RPMI8226 (cell line): ENCODE results near the gene MACROD2.

Source experiments
- DNase-seq: peaks from one replicate; pipeline ENCODE4 v3.0.0-alpha.2; 2015

MACROD2 gene

GRCh38 chr20:14723614-14724013, 728.3 kb downstream of the MACROD2 start:
- DNase-seq, result no peak

GRCh38 chr20:14724036-14724435, 728.7 kb downstream of the MACROD2 start:
- DNase-seq, result no peak

GRCh38 chr20:14724468-14724867, 729.2 kb downstream of the MACROD2 start:
- DNase-seq, result no peak

DNA sequence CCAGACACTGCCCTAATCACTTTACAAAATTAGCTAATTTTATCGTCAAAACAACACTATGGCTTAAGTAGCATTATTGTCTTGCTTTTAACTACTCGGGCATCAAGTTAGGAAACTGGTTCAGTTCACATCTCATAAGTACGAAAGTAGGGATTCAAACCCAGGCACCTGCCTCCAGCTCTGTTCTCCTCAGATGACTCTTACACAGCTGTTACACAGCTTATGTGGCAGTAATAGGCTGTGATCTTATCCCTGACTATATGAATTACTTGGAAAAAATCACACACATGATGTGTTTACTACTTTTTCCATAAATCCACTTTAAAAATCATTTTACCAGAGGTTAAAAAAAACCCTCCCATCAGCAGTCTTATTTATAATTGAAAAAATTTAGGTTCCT, 731.3 kb downstream of the MACROD2 start:
- DNase-seq, result no peak

GRCh38 chr20:14727485-14728150, 732.3 kb downstream of the MACROD2 start:
- no peak for DNase-seq

GRCh38 chr20:14729390-14729789, 734.1 kb downstream of the MACROD2 start:
- DNase-seq, result no peak

DNA sequence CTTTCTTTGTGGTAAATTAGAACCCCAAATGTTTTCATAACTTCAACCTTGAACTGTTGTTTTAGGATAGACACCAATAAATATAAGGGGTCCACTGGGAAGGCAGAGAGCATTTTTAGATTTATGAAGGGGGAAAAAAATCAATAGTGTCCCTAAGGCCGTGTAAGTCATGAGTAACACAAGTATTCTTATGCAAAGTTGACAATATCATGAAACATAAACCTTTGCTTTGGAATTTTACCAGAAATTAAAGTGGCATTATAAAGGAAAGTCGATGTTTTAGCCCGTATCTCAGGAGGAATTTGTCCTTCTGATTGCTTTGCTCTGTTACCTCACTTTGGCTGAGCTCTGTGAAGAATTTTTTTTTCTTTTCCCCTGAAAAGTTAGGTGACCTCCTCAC, 737.0 kb downstream of the MACROD2 start:
- no peak for DNase-seq

- no peak for DNase-seq
These were observed 737.7 kb downstream of the MACROD2 start for GRCh38 chr20:14732996-14733395.

- DNase-seq, result no peak
These were observed 745.1 kb downstream of the MACROD2 start for GRCh38 chr20:14740380-14740779.

DNA sequence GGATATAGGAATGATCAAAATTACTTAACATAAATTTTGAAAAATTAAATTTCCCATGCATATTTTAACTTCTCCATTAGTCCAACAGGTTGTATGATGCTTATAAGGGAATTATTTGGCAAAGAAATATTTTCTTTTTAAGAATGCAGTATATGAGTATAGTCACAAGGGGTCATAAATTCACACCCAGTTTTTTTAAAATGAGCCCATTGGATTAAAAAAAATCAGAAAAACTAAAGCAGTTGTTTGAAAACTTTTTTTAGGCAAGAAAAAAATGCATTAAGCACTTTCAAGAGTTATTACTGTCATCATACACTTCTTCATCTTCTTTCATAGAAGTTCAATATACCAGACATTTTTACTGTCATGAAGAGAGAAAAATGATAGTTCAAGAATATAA, 746.3 kb downstream of the MACROD2 start:
- DNase-seq, result no peak

GRCh38 chr20:14744723-14745122, 749.4 kb downstream of the MACROD2 start:
- no peak for DNase-seq

DNA sequence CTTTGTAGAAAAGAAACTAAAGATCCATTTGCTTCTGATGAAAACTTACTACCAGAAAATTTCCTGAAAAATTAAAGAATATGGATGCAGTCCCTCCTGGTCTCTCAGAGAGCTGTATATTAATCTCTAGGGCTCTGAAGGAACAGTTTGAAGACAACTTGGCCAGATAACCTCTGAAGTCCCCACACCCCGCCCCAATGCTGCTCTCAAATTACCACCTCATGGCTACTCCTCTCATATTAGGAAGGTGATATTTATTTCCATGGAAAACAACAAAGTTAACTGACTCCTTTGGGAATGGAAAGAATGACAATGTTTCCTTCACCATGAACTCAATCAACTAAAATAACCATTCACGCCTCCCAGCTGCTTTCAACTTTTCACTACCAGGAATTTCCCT, 750.5 kb downstream of the MACROD2 start:
- no peak for DNase-seq

GRCh38 chr20:14751191-14751590, 755.9 kb downstream of the MACROD2 start:
- DNase-seq, result no peak

DNA sequence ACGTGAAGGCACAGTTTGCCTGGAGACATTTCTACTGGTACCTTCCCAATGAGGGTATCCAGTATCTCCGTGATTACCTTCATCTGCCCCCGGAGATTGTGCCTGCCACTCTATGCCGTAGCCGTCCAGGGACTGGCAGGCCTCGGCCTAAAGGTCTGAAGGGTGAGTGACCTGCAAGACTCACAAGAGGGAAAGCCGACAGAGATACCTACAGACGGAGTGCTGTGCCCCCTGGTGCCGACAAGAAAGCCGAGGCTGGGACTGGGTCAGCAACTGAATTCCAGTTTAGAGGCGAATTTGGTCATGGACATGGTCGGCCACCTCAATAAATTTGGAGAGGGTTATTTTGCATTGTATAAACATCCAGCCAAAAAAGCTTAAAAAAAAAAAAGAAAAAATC, 762.4 kb downstream of the MACROD2 start:
- no peak for DNase-seq

- no peak for DNase-seq
These were observed 763.0 kb downstream of the MACROD2 start for GRCh38 chr20:14758356-14758755.

GRCh38 chr20:14759979-14760378, 764.7 kb downstream of the MACROD2 start:
- no peak for DNase-seq

DNA sequence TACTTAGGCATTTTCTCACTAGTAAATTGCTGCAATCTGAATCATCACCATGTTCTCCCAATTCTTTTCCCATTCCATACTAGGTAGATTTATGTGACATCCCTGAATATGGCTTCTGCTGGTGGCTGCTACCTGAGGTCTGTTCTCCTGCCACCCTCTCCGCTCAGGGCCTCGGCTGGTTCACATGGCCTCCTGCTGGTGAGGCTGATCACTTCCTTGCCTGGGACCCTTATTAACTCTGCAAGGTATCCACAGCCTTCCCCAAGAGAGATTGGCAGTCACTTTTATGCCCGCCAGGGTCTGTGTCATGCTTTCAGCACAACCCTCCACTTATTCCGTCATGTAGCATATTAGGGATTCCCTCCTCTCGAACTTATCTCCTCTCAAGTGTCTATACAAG, 766.6 kb downstream of the MACROD2 start:
- DNase-seq, result no peak

DNA sequence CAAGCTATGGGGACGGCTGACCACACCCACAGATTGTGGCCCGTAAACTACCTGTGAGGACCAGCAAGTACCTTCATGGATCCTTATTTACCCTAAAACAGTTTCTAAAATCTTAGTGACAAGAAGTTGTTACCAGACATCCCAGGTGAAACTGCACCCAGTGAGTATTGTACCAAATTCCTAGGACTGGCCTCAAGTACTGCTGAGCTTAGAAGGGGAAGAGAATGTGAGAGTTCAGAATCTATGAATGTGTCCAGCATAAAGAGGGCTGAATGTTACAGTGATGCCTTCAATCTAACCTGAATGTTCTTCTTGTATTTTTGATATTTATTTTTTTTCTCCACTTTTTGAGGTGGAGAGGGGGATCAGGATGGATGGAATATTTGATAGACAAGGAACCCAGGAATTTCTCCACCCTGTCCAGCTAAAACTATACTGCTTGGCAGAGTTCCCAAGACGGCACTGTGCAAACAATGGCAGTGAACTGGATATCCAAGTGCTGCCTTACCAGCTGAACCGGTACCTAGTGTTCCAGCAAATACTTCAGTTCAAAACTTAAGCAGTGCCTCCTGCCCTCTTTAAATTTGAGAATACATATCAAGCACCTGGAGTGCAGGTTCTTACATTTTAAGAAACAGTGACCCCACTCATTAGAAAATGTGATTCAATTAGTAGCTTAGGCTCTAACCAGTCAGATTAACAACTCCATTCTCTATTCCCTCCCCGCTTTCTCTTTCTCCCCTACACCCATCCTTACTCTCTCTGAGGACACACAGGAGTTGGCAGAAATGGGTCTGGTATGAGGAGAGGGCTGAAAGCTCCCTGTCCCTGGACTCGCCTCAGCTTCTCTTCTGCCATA, 769.4 kb downstream of the MACROD2 start:
- no peak for DNase-seq

- no peak for DNase-seq
These were observed 770.0 kb downstream of the MACROD2 start for GRCh38 chr20:14765370-14765701.

DNA sequence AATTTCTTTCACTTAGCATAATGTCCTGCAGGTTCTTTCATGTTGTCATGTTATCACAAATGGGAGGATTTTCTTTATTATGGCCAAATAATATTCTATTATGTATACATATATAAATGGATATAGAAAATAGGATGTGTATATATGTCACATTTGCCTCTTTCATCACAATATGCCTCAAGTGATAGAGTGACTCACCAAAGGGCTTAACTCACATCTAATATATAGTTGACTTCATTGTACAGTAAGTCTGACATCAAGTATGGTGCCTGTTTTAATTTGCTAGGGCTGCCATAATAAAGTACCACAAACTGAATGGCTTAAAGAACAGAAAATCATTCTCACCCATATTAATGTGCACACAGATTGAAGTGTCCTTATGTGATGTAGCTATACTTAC, 778.2 kb downstream of the MACROD2 start:
- no peak for DNase-seq

DNA sequence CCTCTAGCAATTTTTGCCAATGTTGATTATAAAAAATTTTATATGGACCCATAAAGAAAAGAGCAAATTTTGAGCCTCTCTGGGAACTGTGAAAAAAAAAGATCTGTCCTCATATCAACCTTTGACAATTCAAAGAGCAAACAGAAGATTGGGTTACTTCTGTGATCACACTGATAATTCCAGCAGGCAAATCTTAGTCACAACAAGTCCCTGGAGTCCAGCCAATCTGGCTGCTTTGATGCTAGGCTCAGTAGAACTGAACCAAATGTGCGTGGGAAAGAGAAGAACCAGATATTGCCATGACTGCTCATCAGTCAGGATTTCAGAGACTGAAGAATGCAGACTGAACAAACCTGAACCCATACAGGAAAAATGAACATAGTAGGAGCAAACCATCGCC, 780.5 kb downstream of the MACROD2 start:
- DNase-seq, result no peak

- no peak for DNase-seq
These were observed 782.3 kb downstream of the MACROD2 start for GRCh38 chr20:14777591-14777990.

DNA sequence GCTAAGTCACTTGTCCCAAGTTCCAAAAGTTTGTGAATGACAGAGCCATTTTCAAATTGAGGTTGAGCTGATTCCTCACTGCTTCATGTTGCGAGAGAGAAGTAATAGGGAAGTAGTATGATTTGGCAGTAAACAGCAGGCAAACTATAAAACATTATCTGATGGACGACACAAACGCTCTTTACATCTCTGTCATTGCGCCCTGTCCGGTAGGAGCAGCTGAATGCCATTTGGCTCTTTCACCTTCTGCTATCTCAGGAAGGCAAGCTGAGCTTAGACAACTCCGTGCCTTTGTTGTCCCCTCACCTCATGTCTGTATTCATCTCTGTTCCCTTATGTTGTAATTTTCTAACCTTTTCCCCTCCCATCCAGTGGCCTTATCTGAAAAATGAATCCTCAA, 782.8 kb downstream of the MACROD2 start:
- DNase-seq, result no peak

DNA sequence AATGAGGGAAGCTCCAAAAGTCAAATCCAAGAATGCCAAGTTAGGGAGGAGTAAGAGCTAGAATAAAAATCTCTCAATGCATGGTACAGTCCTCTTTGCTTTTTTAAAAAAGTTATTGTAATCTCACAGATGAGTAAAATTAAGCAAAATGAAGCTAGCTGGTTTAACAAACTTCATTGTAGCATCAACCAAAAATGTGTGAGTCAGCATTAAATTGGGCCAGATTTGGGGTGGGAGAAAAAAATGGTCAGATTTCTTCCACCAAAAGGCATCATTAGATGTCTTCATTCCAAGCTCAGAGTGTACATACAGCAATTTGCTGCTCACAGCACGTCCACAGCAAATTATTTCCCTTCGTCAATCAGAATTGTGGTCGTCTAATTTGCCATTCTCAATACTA, 783.6 kb downstream of the MACROD2 start:
- no peak for DNase-seq

GRCh38 chr20:14780508-14780907, 785.2 kb downstream of the MACROD2 start:
- no peak for DNase-seq
